DND-41 (cell line): ENCODE data around the gene JSRP1.
A peak's percentile ranks its signal among the peaks of the same experiment; 100 is the strongest.

Source experiments
- ATAC-seq: fragments of 200-7000 bp; cut with Tn5 transposase; 3 replicates; pipeline ENCODE4 v1.9.1; 2021; ENCODE audit warnings: low read depth; ENCODE audit not compliant: insufficient read depth
- DNase-seq: peaks from one replicate; pipeline ENCODE4 v3.0.0-alpha.2; 2020
- H2AFZ ChIP-seq: 2 replicates; pipeline ENCODE4 v1.6.0; 2012; ENCODE audit warnings: low read depth, low read length
- H3K27ac ChIP-seq: 2 replicates; pipeline ENCODE4 v1.5.1; 2012; ENCODE audit warnings: low read length, inconsistent platforms
- H3K27me3 ChIP-seq: fragments of 200-600 bp; sonication (generic); 2 replicates; pipeline ENCODE4 v1.6.0; 2012; ENCODE audit warnings: low read length, mild to moderate bottlenecking, inconsistent platforms; ENCODE audit not compliant: insufficient read depth, poor library complexity
- H3K36me3 ChIP-seq: 2 replicates; pipeline ENCODE4 v1.5.1; 2012; ENCODE audit warnings: low read length, inconsistent platforms; ENCODE audit not compliant: insufficient read depth
- H3K4me1 ChIP-seq: 2 replicates; pipeline ENCODE4 v1.5.1; 2012; ENCODE audit warnings: mild to moderate bottlenecking, low read length; ENCODE audit not compliant: insufficient read depth
- H3K4me2 ChIP-seq: 2 replicates; pipeline ENCODE4 v1.6.0; 2012; ENCODE audit warnings: mild to moderate bottlenecking, moderate library complexity, low read length, inconsistent platforms; ENCODE audit not compliant: insufficient read depth
- H3K4me3 ChIP-seq, 2 experiments: fragments of 200-600 bp in 1 of 2; shearing (Covaris generic) in 1 of 2; 2 replicates each; pipeline ENCODE4 v1.5.1; 2012 to 2016; ENCODE audit warnings: inconsistent platforms in 2 of 2, low read length in 2 of 2, mild to moderate bottlenecking in 2 of 2, low read depth in 1 of 2, moderate library complexity in 1 of 2
- H3K79me2 ChIP-seq: 2 replicates; pipeline ENCODE4 v1.6.0; 2012; ENCODE audit warnings: low read length, inconsistent platforms; ENCODE audit not compliant: insufficient read depth
- H3K9ac ChIP-seq: 2 replicates; pipeline ENCODE4 v1.6.0; 2012; ENCODE audit warnings: low read depth, mild to moderate bottlenecking, inconsistent platforms, low read length, moderate library complexity
- H3K9me3 ChIP-seq: 2 replicates; pipeline ENCODE4 v1.5.1; 2012; ENCODE audit warnings: low read length, moderate library complexity, mild to moderate bottlenecking, inconsistent platforms; ENCODE audit not compliant: insufficient read depth, severe bottlenecking
- H4K20me1 ChIP-seq: 2 replicates; pipeline ENCODE4 v1.6.0; 2012; ENCODE audit warnings: low read length; ENCODE audit not compliant: insufficient read depth
- EZH2 ChIP-seq: IDR thresholded peaks from 3 replicates; pipeline ENCODE4 v1.6.1; 2012; ENCODE audit warnings: borderline replicate concordance, low read depth, mild to moderate bottlenecking, moderate library complexity, low read length, inconsistent platforms; ENCODE audit not compliant: severe bottlenecking
- TF ChIP-seq, protein P1 (sequence below): IDR thresholded peaks from 2 replicates; pipeline ENCODE4 v1.5.1; 2012; ENCODE audit warnings: borderline replicate concordance, low read length, moderate library complexity, mild to moderate bottlenecking; ENCODE audit not compliant: poor library complexity, severe bottlenecking; ENCODE audit errors: extremely low read depth

Gene JSRP1

GRCh38 chr19:2255982-2256685 is at the start of gene JSRP1:
Gene JSRP1 (minus strand): TSS chr19:2256417. CDS start chr19:2255314, 1,103 bp downstream.
- H3K9me3 ChIP-seq, result no peaks in the 10 kb centered on the region
- H2AFZ ChIP-seq, result no peak within 1 kb of the TSS
- ATAC-seq, result no peak
- H3K79me2 ChIP-seq, result no peaks in the 10 kb centered on the region
- H3K36me3 ChIP-seq, result peaks cover 4% of the 10 kb centered on the region
- no peak within 1 kb of the TSS for H3K4me3 ChIP-seq
- peaks cover 6% of the 10 kb centered on the region; the same call in 1 of the 2 replicates for H4K20me1 ChIP-seq
- peak within 1 kb of the TSS; percentile 48 for H3K9ac ChIP-seq
- no peaks in the 10 kb centered on the region for H3K27me3 ChIP-seq
- peak within 1 kb of the TSS; percentile 64 for H3K27ac ChIP-seq
- DNase-seq, result no peak
- peaks cover 22% of the 10 kb centered on the region for H3K4me1 ChIP-seq
- peak within 1 kb of the TSS; percentile 23; the same call in 1 of the 2 replicates for H3K4me2 ChIP-seq
- no peak for TF ChIP-seq EZH2
- TF ChIP-seq, protein P1, sequence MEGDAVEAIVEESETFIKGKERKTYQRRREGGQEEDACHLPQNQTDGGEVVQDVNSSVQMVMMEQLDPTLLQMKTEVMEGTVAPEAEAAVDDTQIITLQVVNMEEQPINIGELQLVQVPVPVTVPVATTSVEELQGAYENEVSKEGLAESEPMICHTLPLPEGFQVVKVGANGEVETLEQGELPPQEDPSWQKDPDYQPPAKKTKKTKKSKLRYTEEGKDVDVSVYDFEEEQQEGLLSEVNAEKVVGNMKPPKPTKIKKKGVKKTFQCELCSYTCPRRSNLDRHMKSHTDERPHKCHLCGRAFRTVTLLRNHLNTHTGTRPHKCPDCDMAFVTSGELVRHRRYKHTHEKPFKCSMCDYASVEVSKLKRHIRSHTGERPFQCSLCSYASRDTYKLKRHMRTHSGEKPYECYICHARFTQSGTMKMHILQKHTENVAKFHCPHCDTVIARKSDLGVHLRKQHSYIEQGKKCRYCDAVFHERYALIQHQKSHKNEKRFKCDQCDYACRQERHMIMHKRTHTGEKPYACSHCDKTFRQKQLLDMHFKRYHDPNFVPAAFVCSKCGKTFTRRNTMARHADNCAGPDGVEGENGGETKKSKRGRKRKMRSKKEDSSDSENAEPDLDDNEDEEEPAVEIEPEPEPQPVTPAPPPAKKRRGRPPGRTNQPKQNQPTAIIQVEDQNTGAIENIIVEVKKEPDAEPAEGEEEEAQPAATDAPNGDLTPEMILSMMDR, result no peak

DNA sequence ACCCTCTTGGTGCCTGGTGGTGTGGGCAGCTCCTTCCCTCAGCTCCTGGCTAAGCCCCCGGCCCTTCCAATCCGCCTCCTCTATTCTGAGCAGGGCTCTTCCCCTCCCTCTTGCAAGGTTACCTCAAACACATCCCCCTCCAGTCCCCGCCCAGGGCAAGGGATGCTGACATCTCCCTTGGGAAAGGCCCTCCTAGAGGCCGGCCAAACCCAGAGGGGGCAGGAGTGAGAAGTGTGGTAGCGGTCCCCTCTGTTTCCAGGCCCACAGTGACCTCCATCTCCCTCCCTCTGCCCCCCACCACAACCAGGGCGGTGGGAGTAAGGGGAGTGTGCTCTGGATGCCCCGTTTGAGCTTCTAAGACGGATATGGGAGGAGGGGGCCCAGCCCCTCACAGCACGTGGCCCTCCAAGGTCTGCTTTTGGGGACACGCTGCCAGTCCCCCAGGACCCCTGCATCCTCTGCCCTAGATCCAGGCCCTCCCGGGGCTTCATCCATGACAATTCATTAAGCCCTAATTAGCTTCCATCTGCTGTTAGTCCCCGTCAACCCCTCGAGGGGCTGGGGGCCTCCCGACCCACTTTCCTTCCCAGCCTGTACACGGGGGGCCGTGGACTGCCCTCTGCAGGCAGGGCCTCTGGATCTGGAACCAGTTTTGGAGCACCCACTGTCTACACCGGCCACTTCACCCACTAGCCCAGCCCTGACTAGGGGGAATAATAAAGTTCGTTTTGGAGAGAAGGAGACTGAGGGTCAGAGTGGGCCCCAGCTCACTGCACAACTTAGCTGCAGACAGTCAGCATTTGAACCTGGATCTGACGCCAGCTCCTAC is 49.4 kb upstream of the JSRP1 start:
- no peak for DNase-seq
- H3K36me3 ChIP-seq, result no peaks in the 10 kb centered on the region
- no peaks in the 10 kb centered on the region for H3K9me3 ChIP-seq
- TF ChIP-seq, protein P1, result no peak
- no peak for TF ChIP-seq EZH2
- no peak overlapping the region for H2AFZ ChIP-seq
- no peak overlapping the region for H3K4me2 ChIP-seq
- no peak overlapping the region for H3K4me3 ChIP-seq
- H3K4me1 ChIP-seq, result no peaks in the 10 kb centered on the region
- H3K27ac ChIP-seq, result no peak overlapping the region
- no peaks in the 10 kb centered on the region for H3K79me2 ChIP-seq
- H4K20me1 ChIP-seq, result no peaks in the 10 kb centered on the region
- no peak for ATAC-seq
- H3K9ac ChIP-seq, result no peak overlapping the region
- H3K27me3 ChIP-seq, result no peaks in the 10 kb centered on the region

GRCh38 chr19:2303211-2303798 is 47.1 kb upstream of the JSRP1 start:
- H3K36me3 ChIP-seq, result no peaks in the 10 kb centered on the region
- TF ChIP-seq, protein P1, result no peak
- TF ChIP-seq EZH2, result no peak
- H3K4me1 ChIP-seq, result no peaks in the 10 kb centered on the region
- no peaks in the 10 kb centered on the region for H4K20me1 ChIP-seq
- DNase-seq (no peak), ATAC-seq (no peak)
- H3K27me3 ChIP-seq, result no peaks in the 10 kb centered on the region
- H3K9ac ChIP-seq, result no peak overlapping the region
- no peak overlapping the region for H3K4me3 ChIP-seq
- no peaks in the 10 kb centered on the region for H3K79me2 ChIP-seq
- no peak overlapping the region for H2AFZ ChIP-seq
- H3K27ac ChIP-seq, result no peak overlapping the region
- H3K4me2 ChIP-seq, result no peak overlapping the region
- H3K9me3 ChIP-seq, result no peaks in the 10 kb centered on the region
